Measurements from ENCODE around the gene HIGD2A. TPM values are rescaled to one million over a fixed set of nuclear protein-coding genes. Genes with fewer than 3 reads are reported as not detected.
"Not testable (repeated sequence)": the region's sequence is repeated elsewhere in the genome, so short reads cannot be mapped to it uniquely, and the experiment has no call there.

HIGD2A gene
- polyA plus RNA-seq, 3 donors, result 89.7 to 111 (median 94.5) TPM

DNA sequence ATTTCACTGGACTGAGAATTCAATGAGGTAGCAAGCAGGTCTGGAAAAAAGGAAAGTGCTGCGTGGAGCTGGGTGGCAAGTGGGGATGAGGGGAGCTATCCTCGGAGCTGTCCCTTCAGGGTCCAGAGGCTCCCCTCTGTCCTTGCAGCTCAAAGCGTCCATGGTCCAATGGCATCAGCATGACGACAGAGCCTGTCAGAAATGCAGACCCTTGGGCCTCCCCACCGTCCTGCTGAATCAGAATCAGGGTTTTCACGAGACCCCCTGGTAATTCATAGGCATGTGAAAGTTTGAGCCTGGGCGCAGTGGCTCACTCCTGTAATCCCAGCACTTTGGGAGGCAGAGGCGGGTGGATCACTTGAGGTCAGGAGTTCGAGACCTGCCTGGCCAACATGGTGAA lies 5.5 kb downstream of the HIGD2A start:
- no peak for DNase-seq (ENCODE audit: low read depth in 3 of 3, low spot score in 2 of 3)

DNA sequence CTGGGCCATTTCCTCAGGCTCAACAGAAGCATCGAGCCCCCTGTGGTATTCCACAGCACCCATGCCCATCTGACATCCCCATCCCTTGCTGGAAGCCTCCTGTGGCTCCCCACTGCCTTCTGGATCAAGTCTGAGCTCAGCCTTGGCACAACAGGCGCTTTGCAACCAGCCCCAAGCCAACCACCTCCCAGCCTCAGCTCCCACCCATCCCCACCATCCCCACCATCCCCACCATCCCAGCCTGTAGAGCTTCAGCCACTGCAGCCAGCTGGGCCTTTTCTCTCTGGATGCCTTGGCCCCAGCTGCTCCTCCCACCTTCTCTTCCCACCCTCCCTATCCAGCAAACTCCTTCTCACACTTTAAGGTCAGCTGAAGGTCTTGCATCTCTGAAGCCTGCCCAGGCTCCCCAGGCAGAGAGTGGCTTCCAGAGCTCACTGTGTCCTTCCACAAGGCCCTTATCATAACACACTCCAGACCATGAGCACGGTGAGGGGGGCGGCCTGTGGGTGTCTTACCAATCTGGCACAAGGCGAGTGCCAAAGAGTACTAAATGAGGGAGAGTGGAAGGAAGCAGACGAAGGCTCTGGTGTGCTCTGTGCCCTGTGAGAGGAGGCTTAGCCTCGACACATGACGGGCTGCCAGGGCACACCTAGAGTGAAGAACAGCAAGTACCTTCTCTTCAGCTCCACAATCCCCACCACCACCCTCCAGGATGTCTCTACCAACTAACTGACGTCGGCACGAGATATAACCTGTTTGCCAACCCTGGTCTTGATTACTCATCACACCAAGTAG lies 6.5 kb downstream of the HIGD2A start:
- no peak for DNase-seq (ENCODE audit: low read depth in 3 of 3, low spot score in 2 of 3)

DNA sequence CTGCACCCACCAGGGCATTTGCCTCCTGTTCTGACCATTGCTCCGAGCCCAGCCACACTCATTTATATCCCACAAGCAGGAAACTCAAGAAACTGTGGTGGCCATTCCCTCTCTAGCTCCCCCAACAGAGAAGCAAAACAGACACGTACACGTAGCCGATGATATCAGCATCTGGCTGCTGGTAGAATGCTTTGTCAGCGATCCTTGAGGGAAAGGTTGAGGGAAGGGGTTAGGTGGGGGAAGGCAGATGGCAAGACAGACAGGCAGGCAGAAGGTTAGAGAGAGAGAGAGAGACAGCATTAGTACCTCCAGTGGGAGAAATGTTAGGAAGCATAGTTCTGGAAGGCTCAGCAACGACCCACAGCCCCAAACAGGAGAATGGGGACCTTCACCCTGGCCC lies 7.8 kb downstream of the HIGD2A start:
- no peak for DNase-seq (ENCODE audit: low read depth in 3 of 3, low spot score in 2 of 3)

DNA sequence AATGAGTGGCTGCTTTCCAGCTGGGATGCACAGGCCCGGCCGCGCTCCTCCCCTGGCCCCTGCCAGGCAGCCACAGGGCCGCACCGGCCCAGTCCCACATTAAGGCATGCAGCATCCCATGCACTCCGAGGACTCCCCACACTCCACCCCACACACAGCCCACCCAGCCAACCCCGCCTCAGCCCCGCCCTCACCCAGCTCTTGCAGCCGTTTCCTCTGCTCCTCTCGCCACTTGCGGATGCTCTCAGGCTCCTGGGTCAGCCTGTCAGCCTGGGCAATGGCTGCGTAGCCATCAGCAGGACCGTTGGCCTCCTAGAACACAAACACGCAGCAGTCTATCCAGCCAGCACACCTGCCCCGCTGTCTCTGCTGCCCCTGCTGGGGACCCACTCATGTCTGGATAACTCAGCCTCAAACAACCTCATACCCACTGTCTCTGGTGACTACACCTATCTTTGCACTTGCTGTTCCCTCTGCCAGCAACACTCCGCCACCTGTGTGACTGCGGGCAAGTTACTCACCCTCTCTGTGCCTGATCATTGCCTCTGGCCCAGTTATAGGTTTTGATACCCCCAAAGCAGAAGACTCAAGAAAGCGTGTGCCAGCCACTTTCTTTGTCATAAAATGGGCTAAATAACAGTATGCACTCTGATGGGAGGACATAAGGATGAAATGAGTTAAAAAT lies 9.3 kb downstream of the HIGD2A start:
- no peak for DNase-seq (ENCODE audit: low read depth in 3 of 3, low spot score in 2 of 3)

DNA sequence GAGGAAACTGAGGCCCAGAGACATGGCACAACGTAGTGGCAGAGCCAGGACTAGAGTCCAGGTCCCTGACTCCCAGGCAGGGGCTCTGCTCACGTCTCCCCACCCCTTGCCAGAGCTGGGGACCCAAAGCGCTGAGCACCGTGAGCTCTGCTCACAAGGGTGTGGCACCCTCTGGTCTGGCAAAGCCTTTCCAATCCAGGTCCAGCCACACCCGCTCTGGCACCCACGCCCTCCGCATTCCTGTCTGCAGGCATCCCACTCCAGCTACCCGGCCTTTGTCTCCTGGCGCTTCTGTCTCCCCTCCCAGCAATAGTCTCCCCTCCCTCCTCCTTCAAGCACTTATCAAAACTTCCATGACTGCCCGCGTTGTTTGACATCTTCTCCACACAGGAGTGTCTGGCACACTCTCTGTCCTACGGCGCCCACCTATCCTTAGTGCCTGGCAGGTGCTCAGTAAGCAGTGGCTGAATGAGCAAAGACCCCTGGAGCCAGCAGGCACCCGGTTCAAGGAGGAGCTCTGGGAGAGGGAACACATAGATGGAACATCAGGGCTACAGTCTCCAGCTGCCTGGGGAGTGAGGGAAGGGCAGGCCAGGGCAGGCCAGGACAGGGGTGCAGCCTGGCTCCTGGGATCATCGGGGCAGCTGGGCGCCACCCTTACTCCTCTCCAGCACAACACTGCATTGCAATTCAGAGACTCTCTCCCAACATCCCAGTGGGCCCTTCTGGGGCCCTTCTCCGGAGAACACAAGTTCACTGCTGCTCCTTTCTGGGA lies 12.0 kb downstream of the HIGD2A start:
- DNase-seq (ENCODE audit: low read depth in 3 of 3, low spot score in 2 of 3), result no peak

DNA sequence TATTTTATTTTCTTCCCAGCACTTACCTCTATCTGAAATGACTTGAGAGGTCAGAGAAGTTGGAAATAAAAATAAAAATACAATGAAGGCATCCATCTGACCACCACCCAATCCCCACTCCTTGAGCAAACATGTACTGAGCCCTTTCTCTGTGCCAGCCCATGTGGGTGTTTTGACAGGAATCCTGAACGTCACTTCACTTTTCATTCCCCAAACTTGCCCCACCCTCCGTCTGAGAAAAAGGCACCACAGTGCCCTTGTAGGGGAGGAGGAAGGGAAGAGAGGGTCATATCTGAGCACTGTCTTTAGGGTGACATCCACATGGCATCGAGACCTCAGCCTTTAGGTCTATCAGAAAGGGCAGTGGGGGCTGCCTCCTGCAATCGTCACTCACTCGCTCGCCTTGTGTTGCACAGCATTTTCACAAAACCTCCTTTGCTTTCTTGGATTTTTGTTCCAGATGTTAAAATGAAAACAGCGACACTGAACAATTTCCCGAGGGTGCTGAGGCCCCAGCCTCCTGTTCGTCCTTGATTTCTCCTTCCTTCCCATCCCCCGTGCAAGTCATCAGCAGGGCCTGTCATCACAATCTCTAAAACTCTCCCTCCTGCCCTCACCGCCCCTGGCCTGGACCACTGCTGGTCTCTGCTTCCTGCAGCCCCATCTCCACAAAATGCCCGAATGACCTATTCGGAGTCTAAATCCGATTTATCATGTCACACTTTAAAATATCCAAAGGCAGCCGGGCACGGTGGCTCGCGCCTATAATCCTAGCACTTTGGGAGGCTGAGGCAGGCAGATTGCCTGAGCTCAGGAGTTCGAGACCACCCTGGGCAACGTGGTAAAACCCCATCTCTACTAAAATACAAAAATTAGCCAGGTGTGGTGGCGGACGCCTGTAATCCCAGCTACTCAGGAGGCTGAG lies 13.0 kb downstream of the HIGD2A start:
- DNase-seq (ENCODE audit: low read depth in 3 of 3, low spot score in 2 of 3), result no peak

DNA sequence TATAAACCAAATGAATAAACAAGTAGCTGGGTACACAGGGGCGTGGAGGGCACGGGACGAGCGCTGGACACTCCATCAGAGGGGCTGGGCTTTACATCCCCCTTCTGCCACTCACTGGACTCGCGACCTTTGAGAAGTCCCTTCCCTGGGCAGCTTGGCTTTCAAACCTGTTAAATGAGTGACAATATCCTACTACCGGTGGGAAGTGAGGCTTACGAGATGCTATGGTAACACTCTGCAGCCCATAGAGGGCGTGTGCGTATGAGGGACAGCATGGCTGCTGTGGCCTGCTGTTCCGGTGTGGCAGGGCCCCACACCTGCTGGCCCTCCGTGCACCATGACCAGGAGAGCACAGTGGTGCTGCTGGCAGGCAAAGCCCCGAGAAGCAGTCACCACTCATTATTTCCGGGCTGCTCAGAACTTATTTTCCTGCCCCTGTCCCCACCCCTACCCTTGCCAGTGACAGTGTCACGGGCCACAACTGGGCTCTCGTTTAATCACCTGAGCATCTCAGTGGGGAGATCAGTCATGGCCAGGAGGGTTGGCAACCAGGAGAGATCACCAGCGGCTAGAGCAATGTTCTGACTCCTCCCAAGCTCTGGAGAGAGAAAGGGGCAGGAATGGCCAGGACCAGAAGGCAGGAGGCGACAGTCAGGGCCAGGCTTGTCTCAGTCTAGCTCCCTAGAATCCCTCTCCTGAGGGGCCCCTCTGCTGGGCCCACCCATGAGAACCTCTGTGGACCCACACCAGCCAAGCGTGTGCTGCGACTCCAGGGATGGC lies 17.3 kb downstream of the HIGD2A start:
- DNase-seq (ENCODE audit: low read depth in 3 of 3, low spot score in 2 of 3), result no peak

DNA sequence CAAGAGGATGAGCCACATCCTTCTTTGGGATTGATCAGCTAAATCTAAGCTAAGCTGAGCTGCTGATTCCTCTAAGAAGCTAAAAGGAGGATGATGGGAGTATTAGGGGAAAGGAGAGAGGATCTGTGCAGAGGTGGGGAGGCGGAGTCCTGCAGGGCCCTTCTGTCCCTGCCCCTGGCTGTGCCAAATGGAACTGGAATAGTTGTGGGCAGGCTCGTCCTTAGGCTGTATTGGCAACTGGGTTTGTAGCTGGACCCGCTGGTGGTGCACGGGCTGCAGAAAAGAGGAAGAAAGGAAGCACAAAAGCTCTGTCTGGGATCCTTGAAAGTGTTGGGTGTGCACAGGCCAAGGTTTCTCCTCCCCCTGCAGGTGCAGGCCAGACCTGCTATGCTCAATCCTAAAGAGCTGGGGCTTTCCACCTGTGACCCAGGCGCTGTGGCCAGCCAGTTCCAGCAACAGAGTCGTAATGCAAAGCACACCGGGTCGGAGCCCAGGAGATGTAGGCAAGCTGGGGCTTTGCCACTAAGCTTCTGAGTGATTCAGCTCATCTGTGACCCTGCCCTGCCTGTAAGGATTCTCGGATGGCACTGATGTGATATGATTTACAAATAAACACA lies 18.0 kb downstream of the HIGD2A start:
- DNase-seq (ENCODE audit: low read depth in 3 of 3, low spot score in 2 of 3), result no peak

DNA sequence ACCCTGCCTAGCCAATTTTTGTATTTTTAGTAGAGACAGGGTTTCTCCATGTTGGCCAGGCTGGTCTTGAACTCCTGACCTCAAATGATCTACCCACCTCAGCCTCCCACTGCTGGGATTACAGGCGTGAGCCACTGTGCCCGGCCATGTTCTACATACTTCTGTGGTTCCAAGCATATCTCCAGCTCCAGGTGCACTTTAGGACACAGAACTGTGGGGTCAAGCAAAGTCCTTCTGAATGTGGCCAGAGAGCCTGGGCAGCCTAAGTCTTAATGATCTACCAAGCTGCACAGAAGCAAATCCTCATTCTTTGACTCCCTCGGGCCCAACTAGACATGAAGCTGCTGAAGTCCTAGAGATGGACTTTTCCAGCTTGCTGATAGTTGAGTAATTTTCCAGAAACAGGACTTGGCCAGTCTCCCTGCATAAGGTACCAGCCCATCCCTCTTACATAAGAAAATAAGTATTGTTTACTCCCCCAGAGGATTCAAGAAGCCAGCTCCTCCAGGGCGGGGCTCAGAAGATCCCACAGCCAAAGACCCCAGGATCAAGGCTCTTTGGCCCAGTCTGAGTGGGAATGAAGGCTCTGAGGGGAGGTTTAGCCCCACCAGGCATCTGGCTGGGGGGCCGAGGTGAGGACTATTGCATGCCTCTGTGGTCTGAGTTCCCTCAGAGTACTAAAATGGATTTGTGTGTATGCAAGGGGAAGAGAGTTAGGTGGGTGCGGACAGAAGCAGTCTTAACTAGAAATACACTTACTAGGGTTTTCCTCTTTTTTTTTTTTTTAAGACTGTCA lies 19.1 kb downstream of the HIGD2A start:
- DNase-seq (ENCODE audit: low read depth in 3 of 3, low spot score in 2 of 3), result no peak

DNA sequence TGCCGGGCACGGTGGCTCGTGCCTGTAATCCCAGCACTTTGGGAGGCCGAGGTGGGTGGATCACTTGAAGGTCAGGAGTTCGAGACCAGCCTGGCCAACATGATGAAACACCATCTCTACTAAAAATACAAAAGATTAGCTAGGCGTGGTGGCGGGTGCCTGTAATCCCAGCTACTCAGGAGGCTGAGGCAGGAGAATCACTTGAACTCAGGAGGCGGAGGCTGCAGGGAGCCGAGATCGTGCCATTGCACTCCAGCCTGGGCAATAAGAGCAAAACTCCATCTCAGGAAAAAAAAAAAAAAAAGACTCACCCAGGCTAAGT lies 19.7 kb downstream of the HIGD2A start:
- DNase-seq (ENCODE audit: low read depth in 3 of 3, low spot score in 2 of 3), result not testable (repeated sequence)

DNA sequence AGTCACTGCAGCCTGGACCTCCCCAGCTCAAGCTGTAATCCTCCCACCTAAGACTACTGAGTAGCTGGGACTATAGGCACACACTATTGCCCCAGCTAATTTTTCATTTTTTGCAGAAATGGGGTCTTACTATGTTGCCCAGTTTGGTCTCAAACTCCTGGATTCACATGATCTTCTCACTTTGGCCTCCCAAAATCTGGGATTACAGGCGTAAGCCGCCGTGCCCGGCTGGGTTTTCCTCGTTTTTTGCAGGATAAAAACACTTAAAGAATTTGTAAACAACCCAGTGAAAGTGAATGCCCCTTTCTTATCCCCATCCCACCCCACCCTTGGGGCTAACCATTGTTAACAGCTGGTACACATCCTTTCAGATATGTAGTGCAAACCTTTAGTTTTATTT lies 20.0 kb downstream of the HIGD2A start:
- no peak for DNase-seq (ENCODE audit: low read depth in 3 of 3, low spot score in 2 of 3)

DNA sequence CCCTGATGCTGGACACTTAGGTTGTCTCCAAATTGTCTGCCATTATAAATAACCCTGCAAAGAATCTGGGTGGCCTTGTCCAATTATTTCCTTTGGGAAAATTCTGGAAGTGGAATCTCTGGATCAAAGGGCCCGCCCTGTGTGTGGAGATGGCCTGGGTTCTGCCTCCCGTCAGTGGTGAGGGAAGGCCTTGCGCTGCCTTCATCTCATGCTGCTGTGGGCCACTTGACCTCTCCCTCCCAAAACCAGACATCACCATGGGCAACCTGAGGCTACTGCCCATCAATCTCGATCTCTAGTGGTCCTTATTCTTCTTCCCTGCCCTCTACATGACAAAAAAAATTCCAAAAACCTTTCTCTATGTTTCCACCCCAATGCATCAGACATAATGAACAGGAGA lies 21.2 kb downstream of the HIGD2A start:
- no peak for DNase-seq (ENCODE audit: low read depth in 3 of 3, low spot score in 2 of 3)

DNA sequence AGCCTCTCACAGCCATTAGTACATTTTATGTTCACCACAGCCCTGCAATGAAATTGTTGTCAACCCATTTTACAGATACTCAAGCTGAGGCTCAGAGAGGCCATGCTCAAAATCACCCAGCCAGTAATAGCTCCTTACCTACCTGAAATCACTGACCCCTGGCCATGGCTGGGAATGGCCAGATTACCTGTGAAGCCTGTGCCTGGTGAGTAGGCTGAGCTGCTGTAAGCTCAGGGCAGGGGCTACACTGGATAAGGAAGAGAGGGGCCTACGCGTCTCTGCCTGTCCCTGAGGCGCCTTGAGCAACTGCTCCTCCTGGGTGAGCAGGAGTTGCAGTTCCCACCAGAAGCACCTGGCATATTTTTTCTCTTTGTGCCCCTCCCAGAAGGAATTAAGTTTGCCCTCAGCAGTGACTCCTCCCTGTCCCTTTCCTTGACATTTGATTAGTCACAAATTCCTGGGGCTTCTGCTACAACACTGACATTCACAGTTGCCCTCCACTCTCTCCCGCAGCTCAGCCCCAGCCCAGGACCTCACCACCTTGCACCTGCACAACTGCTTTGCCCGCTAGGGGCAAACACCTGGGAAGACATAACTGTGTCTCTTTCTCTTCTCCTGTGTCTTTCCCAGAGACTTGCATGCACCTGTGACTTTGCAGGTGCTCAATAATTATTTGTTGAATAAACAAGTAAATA lies 22.1 kb downstream of the HIGD2A start:
- DNase-seq (ENCODE audit: low read depth in 3 of 3, low spot score in 2 of 3), result no peak

DNA sequence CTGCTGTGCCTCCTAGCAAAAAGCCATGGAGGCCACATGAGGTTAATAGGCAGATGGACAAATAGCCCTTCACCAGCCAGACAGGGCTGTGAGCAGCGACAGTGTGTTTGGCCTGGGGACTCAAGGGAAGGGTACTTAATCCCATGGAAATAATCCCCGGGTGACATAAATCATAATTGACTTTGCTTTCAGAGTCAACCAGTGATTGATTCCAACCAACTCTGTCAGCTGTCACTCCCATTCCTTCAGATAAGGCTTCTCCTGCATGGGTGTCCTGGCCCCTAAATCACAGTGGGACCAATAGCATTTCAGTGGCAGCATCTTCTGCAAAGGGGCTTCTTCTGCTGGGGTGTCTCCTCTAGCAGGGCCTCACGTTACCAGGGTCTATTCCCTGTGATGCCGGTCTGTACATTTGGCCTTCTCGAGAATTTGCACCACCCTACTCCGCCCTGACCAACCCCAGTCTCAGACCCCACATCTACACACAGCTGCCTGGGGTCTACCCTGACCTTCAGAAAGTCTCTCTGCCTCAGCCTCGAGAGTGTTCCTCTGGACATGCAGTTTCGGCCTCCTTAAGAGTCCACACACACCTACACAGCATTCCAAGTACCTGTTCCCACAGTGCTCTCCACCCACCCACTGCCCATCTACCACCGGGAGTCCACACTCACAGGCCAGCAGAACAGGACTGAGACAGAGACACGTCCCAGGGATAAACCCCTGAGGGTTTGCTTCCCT lies 24.1 kb downstream of the HIGD2A start:
- no peak for DNase-seq (ENCODE audit: low read depth in 3 of 3, low spot score in 2 of 3)

DNA sequence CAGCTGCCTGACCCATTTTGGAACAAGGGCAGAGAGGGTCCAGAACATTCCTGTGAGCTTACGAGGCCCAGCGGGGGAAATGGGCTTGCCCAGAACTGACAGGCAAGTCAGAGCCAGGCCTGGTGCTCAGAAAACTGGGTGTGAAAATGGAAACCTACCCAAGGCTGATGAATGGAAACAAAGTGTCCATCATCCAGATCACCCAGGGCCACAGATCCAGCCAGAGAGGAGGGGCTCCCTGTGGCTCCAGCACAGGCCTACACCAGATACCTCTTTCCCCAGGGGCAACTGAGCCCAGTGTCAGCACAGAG lies 24.7 kb downstream of the HIGD2A start:
- no peak for DNase-seq (ENCODE audit: low read depth in 3 of 3, low spot score in 2 of 3)

DNA sequence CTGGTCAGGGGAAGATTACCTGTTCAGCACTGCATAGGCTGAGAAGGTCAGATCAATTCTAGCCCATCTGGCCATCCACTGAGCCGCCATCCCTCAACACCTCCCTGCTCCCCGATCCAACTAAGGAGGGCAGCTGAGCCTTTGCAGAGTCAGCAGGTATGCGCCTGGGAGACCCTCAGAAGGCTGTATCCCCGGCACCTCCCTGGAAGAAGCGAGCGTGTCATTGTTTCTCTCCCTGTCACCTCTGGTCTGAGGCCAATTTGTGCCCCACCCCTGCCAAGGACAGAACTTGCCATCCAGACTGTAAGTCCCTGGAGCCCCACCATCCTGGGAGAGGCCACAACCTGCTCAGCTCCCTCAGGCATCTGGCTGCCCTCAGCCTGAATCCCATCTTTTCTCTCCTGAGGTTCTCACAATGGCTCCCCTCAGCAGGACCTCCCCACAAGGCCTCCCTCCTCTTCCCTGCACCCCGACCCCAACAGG lies 25.2 kb downstream of the HIGD2A start:
- no peak for DNase-seq (ENCODE audit: low read depth in 3 of 3, low spot score in 2 of 3)

DNA sequence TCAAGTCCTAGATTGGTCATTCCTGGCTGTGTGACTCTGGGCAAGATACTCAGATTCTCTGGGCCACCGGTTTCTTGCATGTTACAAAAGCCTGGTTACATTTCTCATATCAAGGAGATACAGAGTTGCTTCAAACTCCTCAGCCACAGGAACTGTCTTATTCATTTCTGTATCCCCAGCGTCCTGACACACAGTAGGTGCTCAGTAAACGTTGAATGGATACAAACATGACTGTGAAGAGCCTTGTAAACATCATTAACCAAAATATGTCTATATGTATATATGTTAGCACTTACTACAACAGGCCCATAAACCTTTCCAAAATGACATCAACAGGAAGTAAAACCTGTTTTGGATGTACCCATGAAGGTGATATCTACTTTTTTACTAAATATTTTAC lies 26.2 kb downstream of the HIGD2A start:
- DNase-seq (ENCODE audit: low read depth in 3 of 3, low spot score in 2 of 3), result no peak
